GM21515 (cell line): ENCODE results near the gene PPID.
"Not testable (repeated sequence)": the region's sequence is repeated elsewhere in the genome, so short reads cannot be mapped to it uniquely, and the experiment has no call there.

Source experiments
- ATAC-seq: cut with Tn5 transposase; IDR thresholded peaks from one replicate; pipeline ENCODE4 v1.9.1; 2021; ENCODE audit not compliant: unreplicated experiment

The PPID gene

DNA sequence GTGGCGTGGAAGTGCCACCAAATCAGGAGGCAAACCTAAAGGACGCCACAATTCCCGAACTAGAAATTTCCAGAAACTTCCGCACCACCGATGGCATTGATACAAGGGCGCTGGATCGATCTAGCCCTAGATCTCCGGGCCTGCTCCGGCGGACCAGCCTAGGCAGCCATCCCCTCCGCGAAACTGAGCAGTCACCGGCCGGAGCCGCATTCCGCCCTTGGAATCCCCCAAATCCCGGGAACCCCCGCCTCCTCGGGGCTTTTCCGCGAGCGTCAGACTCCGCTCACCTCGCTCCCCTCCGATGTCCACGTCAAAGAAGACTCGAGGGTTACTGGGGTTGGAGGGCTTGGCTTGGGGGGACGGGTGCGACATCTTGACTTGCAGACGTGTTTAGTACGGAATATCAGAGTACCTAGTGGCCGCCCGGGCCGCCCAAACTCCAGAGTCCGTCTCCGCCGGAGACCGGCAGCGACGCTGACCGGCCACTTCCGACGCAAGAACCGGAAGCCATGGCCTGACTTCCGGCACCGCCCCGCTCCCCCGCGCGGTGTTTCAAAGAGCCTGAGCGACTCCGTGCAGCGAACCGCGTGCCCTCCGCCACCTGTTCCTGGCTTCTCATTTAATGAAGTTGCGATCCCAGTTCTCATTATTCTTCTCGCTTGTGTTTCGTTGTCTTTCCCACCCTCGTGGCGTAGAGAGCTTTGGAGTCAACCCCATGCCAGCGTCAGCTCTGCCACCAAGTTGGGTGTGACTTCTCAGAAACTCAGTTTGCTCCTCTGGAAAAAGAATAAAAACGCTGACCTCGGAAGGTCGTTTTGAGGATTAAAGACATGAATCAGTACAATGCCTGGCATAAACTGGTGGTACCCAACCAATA lies at the start of gene PPID:
PPID (minus strand) TSS at position 480 of the 877 bp plus-strand sequence; CDS start at position 372, 108 bp downstream.
- peak; percentile 98 for ATAC-seq

DNA sequence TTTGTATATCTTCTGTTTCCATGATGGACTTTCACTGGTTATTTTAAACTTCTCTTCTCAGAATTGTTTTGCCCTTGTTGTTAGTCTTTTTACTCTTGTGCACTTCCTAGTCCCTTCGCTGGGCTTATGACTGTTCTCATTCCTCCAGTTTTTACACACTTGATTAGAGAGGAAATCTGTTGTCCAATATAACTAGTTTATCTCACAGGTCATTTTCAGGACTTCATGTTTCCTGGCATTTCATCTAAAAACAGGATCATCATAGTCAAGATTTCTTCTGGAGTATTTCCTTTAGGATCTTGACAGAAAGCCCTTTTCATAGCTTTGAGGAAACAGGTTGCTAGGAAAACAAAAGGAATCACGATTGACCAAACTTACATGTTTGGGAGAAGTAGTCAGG lies 48.6 kb upstream of the PPID start:
- no peak for ATAC-seq

DNA sequence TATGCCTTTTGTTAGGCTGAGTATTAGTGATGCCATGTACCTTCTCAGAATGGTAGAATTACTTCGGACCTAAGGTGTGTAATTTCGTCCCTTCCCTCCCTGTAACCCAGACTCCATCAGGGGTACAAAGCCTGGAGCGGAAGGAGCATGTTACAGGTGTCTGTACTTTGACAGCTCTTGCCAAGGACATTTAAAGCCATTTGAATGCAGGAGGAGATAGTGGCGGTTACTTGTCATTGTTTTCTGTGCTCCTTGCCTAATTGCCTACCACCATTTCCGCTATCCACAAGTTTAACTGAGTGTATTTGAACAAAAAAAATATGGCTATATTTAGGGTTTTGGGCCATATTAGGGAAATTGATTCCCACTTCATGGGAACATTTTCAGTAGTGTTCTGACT lies 47.5 kb upstream of the PPID start:
- ATAC-seq: no peak

DNA sequence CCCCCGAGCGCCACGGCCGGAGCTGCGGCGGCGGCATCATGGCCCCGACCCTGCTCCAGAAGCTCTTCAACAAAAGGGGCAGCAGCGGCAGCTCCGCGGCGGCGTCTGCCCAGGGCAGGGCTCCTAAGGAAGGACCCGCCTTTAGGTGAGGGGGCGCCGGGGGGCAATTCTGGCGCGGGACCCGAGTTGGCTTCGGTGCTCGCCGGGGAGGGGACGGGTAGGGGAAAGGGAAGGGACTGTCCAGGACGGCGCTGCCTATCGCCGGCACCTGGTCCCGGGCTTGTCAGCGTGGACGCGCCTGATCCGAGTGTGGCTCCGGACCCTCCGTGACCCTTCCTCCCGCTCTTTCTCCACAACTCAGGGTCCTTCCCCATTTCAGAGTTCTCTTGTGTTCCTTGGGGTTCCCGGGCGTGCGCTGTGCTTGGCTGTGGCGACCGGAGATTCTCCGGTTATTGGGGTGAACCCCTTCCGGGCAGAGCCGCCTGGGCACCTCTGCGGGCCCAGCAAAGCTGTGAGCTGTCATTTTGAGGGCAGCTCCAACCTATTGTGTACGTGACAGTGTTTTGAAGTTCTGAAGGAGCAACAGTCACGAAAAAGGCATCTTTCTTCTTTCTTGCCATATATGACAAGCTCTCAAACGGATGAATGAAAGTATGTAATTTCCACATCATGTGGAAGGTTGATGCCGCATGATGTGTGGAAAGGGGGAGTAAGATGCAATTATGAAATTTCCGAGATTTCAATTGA lies 46.2 kb upstream of the PPID start:
- peak; percentile 27 for ATAC-seq

DNA sequence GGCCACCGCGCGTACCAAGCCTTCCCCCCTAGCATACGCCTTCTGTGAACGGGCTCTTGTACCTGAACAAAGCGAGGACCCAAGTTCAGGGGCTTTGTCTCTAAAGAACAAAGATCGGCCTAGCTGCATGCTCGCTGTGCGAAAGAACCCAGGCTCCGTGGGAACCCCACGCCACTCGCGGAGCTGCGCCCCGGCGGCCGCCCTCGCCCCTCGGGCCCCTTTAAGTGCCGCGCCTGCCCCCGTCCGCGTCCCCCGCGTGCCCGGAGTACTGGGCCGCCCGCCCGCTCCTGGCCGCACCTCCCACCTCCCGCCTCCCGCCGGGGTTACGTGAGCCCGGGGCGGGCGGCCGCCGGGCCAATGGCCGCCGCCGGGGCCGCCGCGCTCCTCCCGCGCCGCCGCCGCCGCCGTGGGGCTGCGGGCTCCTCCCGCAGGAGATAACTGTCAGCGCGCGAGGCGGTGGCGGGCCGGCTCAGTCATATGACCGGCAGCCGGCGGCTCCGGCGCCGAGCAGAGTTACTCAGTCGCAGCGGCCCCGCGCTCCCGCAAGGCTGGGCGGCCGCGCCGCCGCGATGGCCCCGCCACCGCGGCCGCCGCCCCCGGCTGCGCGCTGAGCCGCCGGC lies 45.5 kb upstream of the PPID start, which contains the start of gene FNIP2:
FNIP2 (plus strand) TSS at position 472 of the 620 bp plus-strand sequence. CDS start 187 bp downstream, outside the sequence.
- peak; percentile 81 for ATAC-seq

DNA sequence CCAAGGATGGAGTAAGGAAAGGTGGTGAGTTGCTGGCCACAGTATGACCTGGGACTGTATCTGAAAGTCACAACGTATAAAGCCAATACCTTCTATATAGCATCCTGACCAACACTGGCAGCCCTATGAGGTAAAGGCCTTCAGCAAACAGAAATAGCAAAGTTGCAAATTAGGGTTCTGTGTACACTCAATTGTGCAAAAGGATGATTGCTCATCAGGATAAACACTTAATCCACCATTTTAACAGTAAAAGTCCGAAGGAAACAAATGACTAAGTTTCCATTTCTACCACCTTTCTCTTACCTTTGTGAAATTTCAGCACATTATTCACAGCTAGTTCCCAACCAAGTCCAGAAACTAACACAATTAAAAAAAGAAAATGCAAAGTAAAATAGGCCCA lies 44.3 kb upstream of the PPID start:
- no peak for ATAC-seq

DNA sequence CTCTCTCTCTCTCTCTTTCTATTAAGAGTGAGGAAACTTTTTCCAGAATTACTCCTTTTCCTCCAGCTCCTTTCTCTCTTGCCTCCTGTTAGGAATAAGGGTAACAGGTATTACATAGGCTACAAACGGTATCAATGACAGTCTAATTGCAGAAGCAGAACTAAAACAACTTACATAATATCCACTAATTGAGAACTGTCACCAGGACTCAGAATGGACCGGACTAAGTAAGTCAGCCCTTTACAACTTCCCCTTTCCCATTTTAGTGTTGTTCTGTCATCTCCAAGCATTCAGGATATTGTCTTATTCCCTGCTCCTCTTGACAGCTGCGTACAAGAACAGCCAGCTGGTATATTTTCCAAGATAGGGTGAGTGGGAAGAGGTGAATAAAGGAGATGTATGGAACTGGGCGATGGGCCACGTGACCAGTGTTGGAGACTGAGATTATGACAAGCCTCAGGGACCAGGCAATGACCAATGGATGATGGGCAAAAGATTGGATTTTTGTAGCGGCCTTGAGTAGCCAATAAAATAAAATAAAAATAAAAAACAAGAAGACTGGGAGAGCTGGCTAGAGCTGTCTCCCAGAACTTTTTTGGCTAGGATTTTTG lies 43.3 kb upstream of the PPID start:
- ATAC-seq: no peak

DNA sequence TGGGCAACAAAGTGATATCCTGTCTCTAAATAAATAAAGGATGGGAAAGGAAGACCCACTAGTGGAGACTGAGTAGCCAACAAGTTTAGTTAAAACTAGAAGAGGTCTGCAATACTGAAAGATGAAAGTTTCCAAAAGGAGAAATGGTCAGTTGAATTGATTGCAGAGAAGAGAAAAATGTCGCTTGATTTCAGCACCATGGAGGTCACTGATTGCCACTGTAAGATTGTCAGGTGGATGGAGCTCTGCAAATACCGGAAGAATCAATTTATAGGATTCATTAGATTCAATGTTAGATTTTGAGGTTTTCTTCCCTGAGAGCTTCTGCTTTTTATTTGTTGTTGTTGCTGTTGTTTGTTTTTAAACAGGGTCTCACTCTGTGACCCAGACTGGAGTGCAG lies 40.3 kb upstream of the PPID start:
- ATAC-seq: no peak

DNA sequence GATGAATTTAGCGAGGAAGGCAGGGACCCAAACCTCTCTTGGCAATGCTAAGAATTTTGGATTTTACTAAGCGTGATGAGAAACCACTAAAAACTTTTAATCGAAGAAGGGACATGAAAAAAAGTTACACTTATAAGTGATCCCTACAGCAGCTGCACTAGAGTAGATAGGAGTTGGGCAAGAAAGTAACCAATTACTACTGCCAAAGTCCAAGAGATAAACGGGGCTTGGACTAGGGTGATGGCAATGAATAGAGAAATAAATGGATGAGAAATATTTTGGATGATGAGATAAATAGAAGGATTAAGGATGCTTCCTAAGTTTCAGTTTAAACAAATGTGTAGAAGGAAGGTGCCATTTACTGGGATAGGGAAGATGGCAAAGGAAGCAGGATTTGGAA lies 39.4 kb upstream of the PPID start:
- ATAC-seq: no peak

DNA sequence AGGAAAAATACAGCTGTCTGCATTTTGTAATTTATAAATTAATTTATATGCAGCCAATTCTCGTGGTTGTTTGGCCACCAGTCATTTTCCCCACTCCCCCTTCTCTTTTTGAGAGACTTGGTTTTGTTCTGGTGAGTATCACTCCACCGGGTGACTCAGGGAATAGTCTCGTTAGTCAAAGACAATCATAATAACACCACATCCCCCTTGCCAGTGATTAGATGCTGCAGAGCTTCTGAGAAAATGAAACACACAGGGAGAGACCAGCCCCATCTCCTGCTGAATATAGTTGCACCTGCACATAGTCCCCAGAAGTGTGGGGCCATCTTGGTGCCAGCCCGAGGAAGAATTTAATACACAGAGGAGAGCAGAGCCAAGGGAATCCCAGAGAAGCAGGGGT lies 37.7 kb upstream of the PPID start:
- ATAC-seq: no peak

DNA sequence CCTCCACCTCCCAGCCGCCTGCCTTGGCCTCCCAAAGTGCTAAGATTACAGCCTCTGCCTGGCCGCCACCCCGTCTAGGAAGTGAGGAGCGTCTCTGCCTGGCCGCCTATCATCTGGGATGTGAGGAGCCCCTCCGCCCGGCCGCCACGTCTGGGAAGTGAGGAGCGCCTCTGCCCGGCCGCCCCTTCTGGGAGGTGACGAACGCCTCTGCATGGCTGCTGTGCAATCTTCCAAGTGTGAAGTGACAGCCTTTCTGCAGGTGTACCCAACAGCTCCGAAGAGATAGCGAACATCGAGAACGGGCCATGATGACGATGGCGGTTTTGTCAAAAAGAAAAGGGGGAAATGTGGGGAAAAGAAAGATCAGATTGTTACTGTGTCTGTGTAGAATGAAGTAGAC lies 36.3 kb upstream of the PPID start:
- not testable (repeated sequence) for ATAC-seq

DNA sequence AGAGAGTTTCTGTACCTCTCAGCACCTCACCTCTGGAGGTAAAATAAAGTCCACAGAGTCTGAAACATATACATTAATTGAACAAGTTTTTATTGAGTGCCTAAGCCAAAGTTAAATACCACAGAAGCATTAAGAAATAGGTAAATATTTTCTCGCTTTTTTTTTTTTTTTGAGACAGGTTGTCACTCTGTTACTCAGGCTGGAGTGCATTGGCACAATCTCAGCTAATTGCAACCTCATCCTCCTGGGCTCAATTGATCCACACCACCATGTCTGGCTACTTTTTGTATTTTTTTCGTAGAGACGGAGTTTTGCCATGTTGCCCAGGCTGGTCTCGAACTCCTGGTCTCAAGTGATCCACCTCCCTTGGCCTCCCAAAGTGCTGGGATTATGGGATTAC lies 35.5 kb upstream of the PPID start:
- ATAC-seq: no peak

DNA sequence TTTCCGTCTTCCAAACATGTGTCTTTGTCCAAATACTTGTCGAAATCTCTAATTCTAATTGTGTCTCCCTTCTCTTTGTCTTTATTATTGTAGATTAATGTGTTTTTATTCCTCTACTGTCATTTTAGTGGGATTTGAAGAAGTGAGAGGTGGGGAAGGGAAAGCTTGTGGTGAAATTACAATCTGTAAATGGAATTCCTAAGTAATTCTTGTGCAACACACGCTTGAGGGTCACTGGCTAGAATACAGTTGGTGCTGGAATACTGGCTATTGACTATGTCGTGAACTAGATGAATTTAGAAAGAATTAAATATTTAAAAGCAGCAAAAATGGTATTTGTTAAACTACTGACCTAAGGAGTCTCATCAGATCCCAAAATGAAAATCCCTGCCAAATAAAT lies 34.9 kb upstream of the PPID start:
- no peak for ATAC-seq

DNA sequence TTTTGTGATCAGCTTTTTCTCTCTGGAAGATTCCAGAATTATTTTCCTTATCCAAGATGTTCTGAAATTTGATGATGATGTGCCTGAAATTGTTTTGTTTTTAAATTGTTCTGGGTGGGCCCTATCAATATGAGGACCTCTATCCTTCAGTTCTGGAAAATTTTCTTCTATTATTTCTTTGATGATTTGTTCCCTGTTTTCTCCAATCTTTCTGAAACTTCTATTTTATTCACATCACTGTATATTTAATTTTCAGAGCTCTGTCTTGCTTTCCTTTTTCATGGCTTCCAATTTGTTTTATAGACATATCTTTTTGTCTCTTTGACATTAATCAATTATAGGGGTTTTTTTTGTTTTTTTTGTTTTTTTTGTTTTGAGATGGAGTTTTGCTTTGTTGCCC lies 33.4 kb upstream of the PPID start:
- ATAC-seq: no peak

DNA sequence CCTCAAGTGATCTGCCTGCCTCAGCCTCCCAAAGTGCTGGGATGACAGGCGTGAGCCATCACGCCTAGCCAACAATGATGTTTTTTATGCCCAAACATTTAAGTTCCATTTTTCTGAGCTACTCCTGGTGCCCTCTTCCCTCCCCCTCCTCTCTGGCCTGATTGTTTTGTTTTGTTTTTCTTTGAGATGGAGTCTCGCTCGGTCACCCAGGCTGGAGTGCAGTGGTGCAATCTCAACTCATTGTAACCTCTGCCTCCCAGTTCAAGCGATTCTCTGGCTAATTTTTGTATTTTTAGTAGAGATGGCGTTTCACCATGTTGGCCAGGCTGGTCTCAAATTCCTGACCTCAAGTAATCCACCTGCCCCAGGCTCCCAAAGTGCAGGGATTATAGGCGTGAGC lies 32.6 kb upstream of the PPID start:
- not testable (repeated sequence) for ATAC-seq

DNA sequence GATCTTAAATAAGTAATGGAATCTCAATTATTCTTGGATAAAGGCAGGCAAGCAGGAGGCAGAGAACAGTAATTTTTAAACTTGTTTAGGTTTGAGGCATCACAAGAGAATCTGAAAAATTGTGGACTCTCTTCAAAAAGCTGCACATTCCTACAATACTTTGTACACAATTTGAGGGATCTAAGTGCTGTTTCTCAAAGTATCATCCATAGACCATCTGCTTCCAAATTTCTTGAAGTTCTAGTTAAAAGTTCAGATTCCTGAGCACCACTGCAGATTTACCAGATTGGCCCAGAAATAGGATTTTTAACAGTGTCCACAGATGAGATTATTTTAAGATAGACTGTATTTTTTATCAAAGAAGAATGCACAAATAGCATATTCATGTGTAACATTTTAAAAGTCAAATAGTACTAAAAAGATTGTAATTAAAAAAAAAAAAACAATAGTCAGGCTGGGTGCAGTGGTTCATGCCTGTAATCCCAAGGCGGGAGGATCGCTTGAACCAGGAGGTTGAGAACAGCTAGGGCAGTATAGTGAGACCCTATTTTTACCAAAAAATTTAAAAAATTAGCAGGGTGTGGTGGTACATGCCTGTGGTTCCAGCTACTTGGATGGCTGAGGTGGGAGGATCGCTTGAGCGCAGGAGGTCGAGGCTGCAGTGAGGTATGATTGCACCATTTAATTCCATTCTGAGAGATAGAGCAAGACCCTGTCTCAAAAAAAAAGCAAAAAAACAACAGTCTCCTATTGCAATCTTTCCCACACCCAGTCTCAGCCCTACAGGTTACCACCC lies 31.4 kb upstream of the PPID start:
- ATAC-seq: no peak

DNA sequence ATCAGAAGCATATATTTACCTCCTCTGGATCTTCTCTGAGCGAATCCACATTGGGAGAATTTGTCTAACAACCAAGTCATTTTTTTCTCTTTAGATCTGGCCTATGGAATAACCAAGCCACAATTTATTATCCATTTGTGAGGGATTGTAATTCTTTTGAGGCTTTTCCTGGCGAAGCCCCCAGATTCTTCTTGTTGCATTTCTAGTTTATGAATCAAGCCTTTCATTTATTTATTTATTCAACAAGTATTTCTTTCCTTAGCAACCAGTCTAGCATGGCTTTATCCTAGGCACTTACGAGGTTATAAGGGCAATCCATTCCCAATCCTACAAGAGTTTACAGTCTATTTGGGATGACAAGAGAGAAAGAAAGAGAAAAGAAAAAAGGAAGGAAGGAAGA lies 27.2 kb upstream of the PPID start:
- no peak for ATAC-seq

DNA sequence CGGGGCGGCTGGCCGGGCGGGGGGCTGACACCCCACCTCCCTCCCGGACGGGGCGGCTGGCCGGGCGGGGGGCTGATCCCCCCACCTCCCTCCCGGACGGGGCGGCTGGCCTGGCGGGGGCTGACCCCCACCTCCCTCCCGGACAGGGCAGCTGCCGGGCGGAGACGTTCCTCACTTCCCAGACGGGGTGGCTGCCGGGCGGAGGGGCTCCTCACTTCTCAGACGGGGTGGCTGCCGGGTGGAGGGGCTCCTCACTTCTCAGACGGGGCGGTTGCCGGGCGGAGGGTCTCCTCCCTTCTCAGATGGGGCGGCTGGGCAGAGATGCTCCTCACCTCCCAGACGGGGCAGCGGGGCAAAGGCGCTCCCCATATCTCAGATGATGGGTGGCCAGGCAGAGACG lies 23.3 kb upstream of the PPID start:
- not testable (repeated sequence) for ATAC-seq

DNA sequence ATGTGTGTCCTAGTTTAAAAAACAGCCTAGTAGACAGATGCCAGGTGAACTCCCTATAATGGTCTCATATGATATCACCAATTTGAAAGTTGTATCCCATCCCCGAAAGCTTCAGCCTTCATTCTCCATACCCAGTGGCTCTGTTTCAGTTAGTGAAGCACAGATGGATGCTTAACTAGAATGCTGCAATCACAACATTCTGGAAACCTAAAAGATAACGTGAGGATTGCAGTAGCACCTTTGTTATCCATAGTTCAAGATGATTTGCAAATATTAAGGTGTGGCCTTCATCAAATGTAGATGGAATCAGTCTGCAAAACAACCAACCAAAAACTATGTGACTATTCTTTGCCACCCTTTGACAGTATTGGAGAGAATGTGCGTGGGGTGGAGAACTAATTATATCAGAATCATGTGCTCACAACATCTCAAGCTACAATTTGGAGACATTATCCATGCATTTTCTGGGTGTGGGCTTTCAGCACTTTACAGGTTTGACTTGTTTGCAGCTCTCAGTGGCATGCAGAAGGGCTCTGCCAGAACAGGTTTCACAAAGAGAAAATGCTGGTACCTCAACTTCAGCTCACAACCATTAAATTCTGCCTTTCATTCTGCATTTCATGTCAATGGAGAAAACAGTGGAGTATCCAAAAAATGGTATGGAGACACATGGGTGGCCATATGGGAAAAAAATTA lies 18.3 kb upstream of the PPID start:
- no peak for ATAC-seq

DNA sequence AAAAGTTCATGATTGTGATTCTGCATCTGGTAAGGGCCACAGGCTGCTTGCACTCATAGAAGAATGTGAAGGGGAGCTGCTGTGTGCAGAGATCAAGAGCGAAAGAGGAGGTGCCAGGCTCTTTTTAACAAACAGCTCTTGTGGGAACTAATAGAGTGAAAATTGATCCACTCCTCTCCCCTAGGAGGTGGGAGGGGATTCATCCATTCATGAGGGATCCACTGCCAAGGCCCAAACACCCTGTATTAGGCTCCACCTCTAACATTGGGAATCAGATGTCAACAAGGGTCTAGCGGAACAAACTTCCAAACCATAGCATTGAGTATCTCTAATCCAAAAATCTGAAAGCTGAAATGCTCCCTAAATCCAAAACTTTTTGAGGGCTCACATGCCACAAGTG lies 16.4 kb upstream of the PPID start:
- no peak for ATAC-seq
